HG02852 (cell line): Measurements from ENCODE around the gene MYO1E.
A peak's percentile ranks its signal among the peaks of the same experiment; 100 is the strongest.

Experiments used
- ATAC-seq: cut with Tn5 transposase; IDR thresholded peaks from one replicate; pipeline ENCODE4 v1.9.1; 2021; ENCODE audit warnings: mild to moderate bottlenecking, moderate library complexity; ENCODE audit not compliant: unreplicated experiment

Gene MYO1E

GRCh38 chr15:59237119-59237855, 135.4 kb downstream of the MYO1E start:
- peak; percentile 47 for ATAC-seq

GRCh38 chr15:59236394-59236793, 136.3 kb downstream of the MYO1E start:
- no peak for ATAC-seq

- ATAC-seq = no peak
Observed at GRCh38 chr15:59232476-59232875, 140.2 kb downstream of the MYO1E start.

GRCh38 chr15:59230531-59231055, 142.1 kb downstream of the MYO1E start:
- ATAC-seq = no peak

- ATAC-seq = no peak
Observed at GRCh38 chr15:59229453-59229852, 143.2 kb downstream of the MYO1E start.

- no peak for ATAC-seq
Observed at GRCh38 chr15:59229015-59229414, 143.7 kb downstream of the MYO1E start.

- no peak for ATAC-seq
Observed at GRCh38 chr15:59227021-59227420, 145.7 kb downstream of the MYO1E start.

GRCh38 chr15:59224474-59224873, 148.2 kb downstream of the MYO1E start:
- no peak for ATAC-seq

- no peak for ATAC-seq
Observed at GRCh38 chr15:59223736-59224135, 148.9 kb downstream of the MYO1E start.

GRCh38 chr15:59222906-59223550, 149.6 kb downstream of the MYO1E start:
- no peak for ATAC-seq

- ATAC-seq = no peak
Observed at GRCh38 chr15:59221511-59222505, 150.9 kb downstream of the MYO1E start.

- no peak for ATAC-seq
Observed at GRCh38 chr15:59218710-59219109, 154.0 kb downstream of the MYO1E start.

GRCh38 chr15:59217876-59218498, 154.7 kb downstream of the MYO1E start:
- no peak for ATAC-seq

GRCh38 chr15:59216911-59217310, 155.8 kb downstream of the MYO1E start:
- no peak for ATAC-seq

- ATAC-seq = no peak
Observed at GRCh38 chr15:59210186-59210585, 162.5 kb downstream of the MYO1E start.

- ATAC-seq = no peak
Observed at GRCh38 chr15:59208613-59209249, 163.9 kb downstream of the MYO1E start.

GRCh38 chr15:59206623-59207183, 166.0 kb downstream of the MYO1E start, which contains the start of gene LDHAL6B:
Gene LDHAL6B, plus strand, starts transcription at chr15:59206843. Its CDS starts 98 bp downstream, at chr15:59206941.
- ATAC-seq = no peak

GRCh38 chr15:59205839-59206622, 166.6 kb downstream of the MYO1E start:
- no peak for ATAC-seq

- no peak for ATAC-seq
Observed at GRCh38 chr15:59203657-59204056, 169.0 kb downstream of the MYO1E start.
